D721Med (cell line): ENCODE data around the gene FREM3.

Experiments used
- DNase-seq: peaks from one replicate; pipeline ENCODE4 v3.0.0; 2011; ENCODE audit warnings: low spot score; ENCODE audit not compliant: insufficient read length
- FAIRE-seq: peaks from 2 replicates; lab custom pipeline; 2011; peaks lifted over from hg19 to GRCh38; lab: Jason Lieb, UNC
- CTCF ChIP-seq: IDR thresholded peaks from 2 replicates; pipeline ENCODE4 v1.5.1; 2012; ENCODE audit warnings: mild to moderate bottlenecking, control low read depth; ENCODE audit not compliant: insufficient read depth; ENCODE audit errors: missing control alignments

FREM3 gene

GRCh38 chr4:143641361-143641760 lies 59.1 kb downstream of the FREM3 start:
- TF ChIP-seq CTCF = no peak
- DNase-seq (no peak), FAIRE-seq (no peak)

- FAIRE-seq = no peak
- no peak for TF ChIP-seq CTCF
- no peak for DNase-seq
Observed at GRCh38 chr4:143634763-143635162, 65.7 kb downstream of the FREM3 start.

- FAIRE-seq = no peak
- DNase-seq = no peak
- no peak for TF ChIP-seq CTCF
Observed at GRCh38 chr4:143633833-143634232, 66.6 kb downstream of the FREM3 start.

- no peak for DNase-seq
- no peak for TF ChIP-seq CTCF
- no peak for FAIRE-seq
Observed at GRCh38 chr4:143626134-143626911, 74.2 kb downstream of the FREM3 start.

- DNase-seq = no peak
- FAIRE-seq = no peak
Observed at GRCh38 chr4:143625632-143626031, 74.8 kb downstream of the FREM3 start.

GRCh38 chr4:143623896-143624295 lies 76.6 kb downstream of the FREM3 start:
- no peak for FAIRE-seq
- no peak for TF ChIP-seq CTCF
- no peak for DNase-seq

More at GRCh38 chr4:143625632-143626031, 74.8 kb downstream of the FREM3 start:
- TF ChIP-seq CTCF = no peak

GRCh38 chr4:143618811-143619210 lies 81.7 kb downstream of the FREM3 start:
- FAIRE-seq (no peak), DNase-seq (no peak)
- TF ChIP-seq CTCF = no peak
